ENCODE measurements around the gene KRT71.

KRT71 gene

DNA sequence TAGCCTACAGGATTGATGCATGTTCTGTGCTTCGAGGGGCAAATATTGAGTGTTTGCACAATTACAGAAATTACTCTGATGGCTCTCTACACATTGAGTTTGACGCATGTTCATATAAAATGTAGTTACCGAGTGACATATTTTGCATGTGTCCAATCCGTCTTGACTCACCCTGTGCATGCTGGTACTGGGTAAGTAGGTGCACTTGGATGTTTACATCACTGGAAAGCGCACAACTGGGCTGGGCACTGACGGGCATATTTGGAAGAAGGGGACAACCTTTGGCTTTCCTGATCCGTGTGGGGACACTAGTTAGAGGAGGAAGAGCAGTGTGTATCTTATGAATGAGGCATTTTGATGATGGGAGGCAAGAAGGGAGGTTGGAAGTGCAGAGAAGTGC, 55.0 kb downstream of the KRT71 start:
- DNase-seq (ENCODE audit: low spot score) = no peak

DNA sequence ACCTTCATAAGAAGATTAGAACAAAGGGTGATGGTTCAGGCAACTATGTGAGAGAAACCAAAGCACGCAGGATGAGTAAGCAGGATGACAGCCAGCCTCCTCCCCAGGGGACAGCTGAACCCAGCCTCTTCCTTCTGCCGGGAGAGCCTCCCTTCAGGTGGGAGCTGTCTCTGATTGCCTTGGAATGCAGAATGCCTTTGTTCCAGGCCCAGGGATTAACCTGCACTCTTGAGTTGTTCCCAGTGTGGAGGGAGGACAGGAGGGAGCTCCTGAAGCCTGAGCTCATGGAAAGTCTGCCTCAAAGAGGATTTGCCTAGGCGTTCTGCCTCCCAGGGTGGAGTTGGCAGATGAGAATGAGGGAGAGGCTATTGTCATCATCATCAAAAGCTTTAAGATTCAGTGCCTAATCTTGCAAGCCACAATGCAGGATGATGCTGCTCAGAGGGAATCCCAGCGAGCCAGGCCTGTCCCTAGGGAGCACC, 56.3 kb downstream of the KRT71 start:
- no peak for DNase-seq (ENCODE audit: low spot score)

DNA sequence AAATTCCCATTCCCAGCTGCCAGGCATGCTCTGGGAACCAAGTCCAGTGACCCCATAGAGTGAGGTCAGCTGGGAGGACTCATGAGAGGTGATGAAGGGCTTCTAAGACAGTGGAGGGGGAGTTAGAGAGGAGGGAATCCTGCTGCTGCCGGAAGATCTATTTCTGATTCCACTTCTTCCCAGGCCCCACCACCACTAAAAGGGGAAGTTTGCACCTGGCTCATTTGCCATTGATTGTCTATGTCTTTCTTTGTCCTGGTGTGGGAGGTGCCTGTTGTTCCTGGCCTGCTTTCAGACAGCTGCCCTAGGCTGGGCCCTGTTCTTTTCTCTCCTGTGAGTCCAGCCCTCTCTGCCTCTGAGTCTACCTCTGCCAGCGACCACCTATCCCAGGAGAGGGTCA, 56.9 kb downstream of the KRT71 start:
- DNase-seq (ENCODE audit: low spot score) = no peak

DNA sequence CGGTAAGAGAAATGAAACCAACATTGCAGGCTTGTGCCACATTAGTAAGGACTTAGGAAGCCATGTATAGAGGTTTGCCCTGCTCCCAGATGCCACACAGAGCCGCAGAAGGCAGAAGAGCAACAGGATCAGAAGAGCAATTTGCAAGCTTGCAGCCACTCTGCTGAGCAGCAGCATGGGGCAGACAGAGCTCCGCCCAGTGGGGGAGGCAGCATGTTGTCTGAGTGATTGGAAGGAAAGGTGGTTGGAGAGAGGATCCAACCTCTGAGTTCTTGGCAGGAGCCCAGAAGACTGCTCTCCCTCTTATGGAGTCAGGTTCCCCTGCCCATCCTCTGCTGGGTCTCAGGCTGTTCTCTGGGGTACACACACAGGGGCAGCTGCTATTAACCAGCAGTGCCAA, 57.6 kb downstream of the KRT71 start:
- DNase-seq (ENCODE audit: low spot score) = no peak

DNA sequence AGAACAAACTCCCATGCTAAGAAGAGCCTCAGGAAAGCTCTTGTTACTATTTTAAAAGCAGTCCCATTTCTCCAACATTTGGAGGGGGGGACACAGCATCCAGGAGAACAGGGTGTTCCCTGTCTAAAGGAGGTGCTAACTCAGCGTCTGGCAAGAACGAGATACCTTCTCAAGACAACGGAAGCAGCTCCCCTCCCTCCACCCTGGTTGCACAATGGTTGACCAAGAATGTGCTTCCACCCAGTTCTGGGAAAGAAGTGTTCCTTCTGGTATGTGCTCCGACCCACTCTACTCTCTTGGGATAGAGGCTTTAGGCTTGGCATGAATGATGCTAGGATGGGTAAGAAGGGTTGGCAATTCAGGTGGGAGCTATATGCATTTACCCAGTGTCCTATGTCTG, 58.4 kb downstream of the KRT71 start:
- no peak for DNase-seq (ENCODE audit: low spot score)

DNA sequence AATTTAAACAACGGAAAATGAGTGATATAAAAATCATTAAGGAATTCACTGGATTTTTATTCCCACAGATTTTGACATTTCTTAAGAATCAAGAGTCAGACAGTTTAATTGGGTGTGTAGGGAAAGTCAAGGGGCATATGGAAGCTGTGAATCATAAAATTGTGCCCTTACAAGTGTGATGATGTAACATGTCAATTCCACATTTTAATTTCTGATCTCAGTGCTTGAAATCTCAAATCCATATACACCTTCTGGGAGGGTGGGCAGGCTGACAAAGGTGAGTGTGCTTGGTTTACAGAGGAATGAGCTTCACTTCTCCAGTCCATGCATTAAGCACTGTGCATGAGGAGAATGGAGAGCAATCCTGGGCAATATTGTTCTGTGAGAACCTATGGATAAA, 58.8 kb downstream of the KRT71 start:
- DNase-seq (ENCODE audit: low spot score) = no peak
